Activated naive CD4-positive, alpha-beta T cell treated with anti-CD3 and anti-CD28 coated beads for 36 hours (primary cell): Measurements from ENCODE around the gene ARHGAP12. TPM values are rescaled to one million over a fixed set of nuclear protein-coding genes. Genes with fewer than 3 reads are reported as not detected.

Experiments
- CTCF ChIA-PET: fragments of 350-600 bp; sonication (Branson Sonifier 250); formaldehyde crosslinking; loops from one replicate; lab custom pipeline; 2021; ENCODE audit warnings: antibody characterized with exemption; lab: Charles Lee
- DNase-seq: peaks from one replicate; pipeline ENCODE4 v3.0.0-alpha.2; 2020
- H3K27ac Mint-ChIP-seq: one replicate; pipeline ENCODE4 v1.8.0; 2021; ENCODE audit warnings: mild to moderate bottlenecking, mixed read lengths
- H3K27me3 Mint-ChIP-seq: one replicate; pipeline ENCODE4 v1.8.0; 2021; ENCODE audit warnings: low read depth, mixed read lengths
- H3K36me3 Mint-ChIP-seq: one replicate; pipeline ENCODE4 v1.8.0; 2021; ENCODE audit warnings: low read depth, mixed read lengths
- H3K4me1 Mint-ChIP-seq: one replicate; pipeline ENCODE4 v1.8.0; 2021; ENCODE audit warnings: low read depth, mixed read lengths
- H3K4me3 Mint-ChIP-seq: one replicate; pipeline ENCODE4 v1.8.0; 2021; ENCODE audit warnings: mild to moderate bottlenecking, moderate library complexity, mixed read lengths
- H3K9me3 Mint-ChIP-seq: one replicate; pipeline ENCODE4 v1.8.0; 2021; ENCODE audit warnings: mixed read lengths
- intact Hi-C: fragments of 100-400 bp; cut with micrococcal nuclease; formaldehyde crosslinking; loops from one replicate; pipeline ENCODE4 v1.15.1; 2023
- total RNA-seq, 2 experiments: library from RNA; stranded (reverse); gene quantifications; one replicate each; pipeline ENCODE4 v1.2.3, GENCODE V29; 2021

Gene ARHGAP12
- total RNA-seq, 2 experiments from 2014 or later, result 2.3 to 2.6 TPM

DNA sequence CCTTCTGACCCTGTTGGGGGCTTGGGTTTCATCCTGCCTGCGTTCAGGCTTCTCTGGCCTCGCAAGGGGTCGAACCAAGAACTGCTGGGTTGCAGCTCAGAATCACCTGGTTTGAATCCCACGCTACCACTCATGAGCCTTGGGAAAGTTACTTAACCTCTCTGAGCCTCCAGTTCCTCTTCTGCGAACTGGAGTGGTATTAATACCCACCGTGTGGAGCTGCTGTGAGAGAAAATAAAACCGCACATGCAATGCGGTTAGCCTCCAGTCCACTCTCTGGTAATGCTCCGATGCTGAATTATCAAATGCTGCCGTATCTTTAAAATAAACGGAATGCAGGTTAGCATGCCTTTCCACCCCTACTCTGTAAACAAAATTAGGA lies 171.9 kb downstream of the ARHGAP12 start:
- H3K36me3 Mint-ChIP-seq, result peaks cover 2% of the 10 kb centered on the region
- no peak overlapping the region for H3K4me3 Mint-ChIP-seq
- no peak for DNase-seq
- intact Hi-C loops, result no loop called here
- CTCF ChIA-PET, result interaction anchor here (0.6 kb wide), 1 partner anchor 49 kb away, joined by 3 read pairs; no protein-coding TSS in a partner anchor
- no peaks in the 10 kb centered on the region for H3K27me3 Mint-ChIP-seq
- no peak overlapping the region for H3K27ac Mint-ChIP-seq
- peaks cover 19% of the 10 kb centered on the region for H3K4me1 Mint-ChIP-seq
- H3K9me3 Mint-ChIP-seq, result no peaks in the 10 kb centered on the region

DNA sequence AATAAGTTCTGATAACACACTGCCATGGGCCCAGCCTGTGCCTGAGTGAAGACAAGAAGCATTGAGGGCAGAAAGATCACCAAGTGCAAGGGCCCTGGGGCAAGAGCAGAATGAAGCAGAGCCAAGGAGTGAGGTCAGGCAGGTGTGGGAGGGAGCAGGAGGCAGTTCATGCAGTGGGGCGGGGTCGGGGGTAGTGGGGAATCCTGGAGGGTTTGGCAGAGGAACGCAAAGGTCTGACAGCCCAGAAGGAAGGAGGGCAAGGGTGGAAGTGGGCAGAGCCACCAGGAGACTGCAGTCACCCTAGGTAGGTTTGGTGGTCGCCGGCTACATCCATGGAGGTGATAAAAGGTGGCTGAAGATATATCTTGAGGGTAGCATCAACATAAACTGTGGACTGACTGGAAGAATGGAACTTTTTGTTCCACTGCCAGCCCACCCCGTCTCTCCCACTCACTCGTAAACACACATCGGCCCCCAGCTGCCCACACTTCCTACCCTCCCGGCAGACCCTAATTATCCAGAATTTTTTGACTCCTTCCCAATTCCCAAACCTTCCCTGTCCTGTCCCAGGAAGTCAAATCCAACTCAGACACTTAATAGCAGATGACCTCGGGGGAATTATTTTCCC lies 172.4 kb downstream of the ARHGAP12 start:
- intact Hi-C loops, result no loop called here

More for the DNA sequence above, 172.4 kb downstream of the ARHGAP12 start:
- Mint-ChIP-seq H3K27me3 (no peaks in the 10 kb centered on the region), H3K4me3 (no peak overlapping the region), H3K27ac (no peak overlapping the region), H3K9me3 (no peaks in the 10 kb centered on the region), H3K4me1 (peaks cover 22% of the 10 kb centered on the region), H3K36me3 (peaks cover 2% of the 10 kb centered on the region)
- CTCF ChIA-PET, result no interaction called here
- no peak for DNase-seq

Other genes with a start within 250 kb of the ARHGAP12 start
- 10 to 100 TPM; 64.9 to 67.8 TPM for gene KIF5B, start 127.6 kb upstream of the ARHGAP12 start, total RNA-seq